Right lobe of liver (tissue), 4 donors: Measurements from ENCODE around the gene GKN1.

Source experiments
- CTCF ChIP-seq, 4 donors: fragments of 200-600 bp in 3 of 4; fragments of 450-650 bp in 1 of 4; IDR thresholded peaks; one replicate each; pipeline versions ENCODE4 v1.5.1 to v1.8.0; 2016 to 2022; ENCODE audit warnings: antibody characterized with exemption in 4 of 4, mild to moderate bottlenecking in 2 of 4
- POLR2A ChIP-seq: fragments of 450-650 bp; IDR thresholded peaks from one replicate; pipeline ENCODE4 v1.6.1; 2017; ENCODE audit warnings: antibody characterized with exemption, mild to moderate bottlenecking
- donor health status: DM: no; HTN: no; CAD: no.
- donor health status: DM: no; HTN: no; CAD: no.
- donor health status: DM: no; HTN: yes; CAD: no.

DNA sequence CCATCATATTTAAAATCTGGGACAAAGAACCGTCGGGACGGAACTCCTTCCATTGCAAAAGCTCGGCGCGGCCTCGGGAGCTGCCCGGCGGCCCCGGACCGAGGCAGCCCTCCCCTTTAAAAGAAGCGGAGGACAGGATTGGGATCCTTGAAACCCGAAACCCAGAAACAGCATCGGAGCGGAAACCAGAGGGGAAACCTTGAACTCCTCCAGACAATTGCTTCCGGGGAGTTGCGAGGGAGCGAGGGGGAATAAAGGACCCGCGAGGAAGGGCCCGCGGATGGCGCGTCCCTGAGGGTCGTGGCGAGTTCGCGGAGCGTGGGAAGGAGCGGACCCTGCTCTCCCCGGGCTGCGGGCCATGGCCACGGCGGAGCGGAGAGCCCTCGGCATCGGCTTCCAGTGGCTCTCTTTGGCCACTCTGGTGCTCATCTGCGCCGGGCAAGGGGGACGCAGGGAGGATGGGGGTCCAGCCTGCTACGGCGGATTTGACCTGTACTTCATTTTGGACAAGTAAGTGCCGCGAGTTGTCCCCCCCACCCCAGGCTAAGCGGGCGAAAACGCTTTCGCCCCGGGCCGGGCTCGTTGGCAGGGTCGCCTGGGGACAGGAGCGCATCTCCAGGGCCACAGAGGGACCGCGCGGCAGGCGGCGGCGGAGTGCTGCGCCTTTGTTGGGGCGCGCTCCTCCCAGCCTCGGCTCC, 38.9 kb downstream of the GKN1 start, which contains the start of gene ANTXR1:
- no peak for TF ChIP-seq CTCF (IDR thresholded peaks at IDR 0.05)
- no peak for TF ChIP-seq POLR2A
